Stimulated activated naive CD8-positive, alpha-beta T cell treated with anti-CD3 and anti-CD28 coated beads, Interleukin-15, Interleukin-2, amounts not matched to agents 100 U/mL and 50 U/mL, for 24 hours (primary cell): ENCODE measurements around the gene SLIT3.

Experiments used
- ATAC-seq: fragments of 150-1000 bp; cut with Tn5 transposase; one replicate; pipeline ENCODE4 v1.10.0; 2021
- DNase-seq: peaks from one replicate; pipeline ENCODE4 v3.0.0; 2021

Gene SLIT3

DNA sequence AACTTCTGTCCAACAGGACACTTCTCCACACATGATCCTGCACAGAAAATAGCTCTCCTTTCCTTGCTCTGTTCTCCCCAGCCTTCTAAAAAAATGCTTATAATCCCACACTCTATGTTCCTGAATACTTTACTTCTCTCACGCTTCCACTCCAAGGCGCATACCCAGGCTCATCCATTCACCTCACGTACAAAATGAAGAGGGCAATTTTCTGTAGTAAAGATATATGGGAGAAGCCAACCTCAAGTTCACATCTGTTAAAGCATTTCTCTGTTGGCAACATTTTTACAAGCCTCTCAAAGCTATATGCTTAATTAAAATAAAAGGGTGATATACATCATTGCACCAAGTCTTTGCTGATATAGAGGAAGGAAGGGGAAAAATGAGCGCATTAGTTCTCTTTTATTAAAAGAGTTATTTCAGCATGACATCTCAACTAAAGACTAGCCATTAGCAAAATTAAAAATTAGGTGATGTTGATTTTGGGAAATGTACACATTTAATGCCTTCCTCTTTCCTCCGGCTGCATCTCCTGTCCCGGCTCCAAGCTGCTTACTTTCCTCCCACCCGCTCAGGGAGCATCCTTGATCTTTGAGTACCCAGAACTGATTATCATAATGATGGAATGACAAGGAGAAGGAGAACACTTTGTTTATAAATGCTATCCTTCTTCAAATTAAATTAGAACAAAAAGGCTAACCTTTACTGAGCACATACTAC lies 379.6 kb downstream of the SLIT3 start:
- no peak for ATAC-seq
- DNase-seq, result no peak

DNA sequence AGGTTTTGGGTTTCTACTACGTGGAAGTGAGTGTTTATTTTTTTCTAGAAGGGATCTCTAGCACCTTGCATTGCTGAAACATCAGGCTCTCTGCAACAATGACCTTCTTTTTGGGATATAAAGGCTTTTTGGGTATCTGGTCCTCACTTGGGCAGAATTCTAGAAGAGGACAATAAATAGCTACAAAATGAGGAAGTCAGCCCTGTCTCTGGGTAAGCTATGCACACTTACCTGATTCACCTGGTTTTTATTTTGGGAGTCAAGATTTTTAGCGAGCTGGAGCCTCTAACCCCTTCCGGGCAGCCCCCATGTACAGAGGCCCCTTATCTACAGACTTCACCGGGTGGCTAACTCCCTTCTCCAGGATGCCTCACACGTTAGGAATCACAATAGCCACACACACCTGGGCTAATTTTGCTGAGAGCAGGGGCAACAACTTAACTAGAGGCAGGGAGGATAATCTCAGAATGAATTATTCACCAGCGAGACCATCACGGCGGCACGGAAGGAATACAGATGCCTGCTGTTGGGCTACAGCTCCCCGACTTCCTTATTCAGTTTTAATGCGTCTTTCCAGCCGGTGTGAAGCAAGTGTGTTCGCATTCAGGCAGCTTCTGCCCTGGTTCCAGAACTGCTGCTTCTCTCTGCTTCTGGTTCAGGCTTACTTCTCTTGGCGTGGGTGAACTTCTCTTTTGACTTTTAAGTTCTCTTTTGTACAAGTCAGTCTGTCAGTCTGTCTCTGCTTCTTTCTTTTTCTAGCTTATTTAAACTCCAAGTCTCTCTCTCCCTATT lies 380.7 kb downstream of the SLIT3 start:
- DNase-seq, result no peak
- ATAC-seq, result no peak

GRCh38 chr5:168917947-168918600 lies 382.9 kb downstream of the SLIT3 start:
- DNase-seq (no peak), ATAC-seq (no peak)

- DNase-seq (no peak), ATAC-seq (no peak)
Observed at GRCh38 chr5:168916852-168917251, 384.1 kb downstream of the SLIT3 start.

DNA sequence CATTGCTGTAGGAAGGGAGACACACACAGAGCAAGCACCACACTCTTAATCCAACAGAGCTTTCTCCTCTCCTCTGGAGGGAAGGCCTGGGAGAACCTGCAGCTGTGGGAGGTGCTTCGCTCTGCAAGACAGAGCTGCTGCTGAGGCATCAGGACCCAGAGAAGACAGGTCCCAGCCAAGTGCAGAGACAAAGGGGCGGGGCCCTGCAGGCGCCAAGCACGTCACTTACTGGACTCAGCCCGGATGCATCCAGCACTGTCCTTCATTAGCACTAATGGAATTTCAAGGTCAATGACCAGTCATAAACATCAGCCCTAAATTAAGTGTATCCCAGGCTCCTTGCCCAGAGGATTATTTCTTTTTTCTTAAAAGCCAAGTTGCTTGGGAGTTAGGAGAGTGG lies 384.7 kb downstream of the SLIT3 start:
- no peak for ATAC-seq
- no peak for DNase-seq

DNA sequence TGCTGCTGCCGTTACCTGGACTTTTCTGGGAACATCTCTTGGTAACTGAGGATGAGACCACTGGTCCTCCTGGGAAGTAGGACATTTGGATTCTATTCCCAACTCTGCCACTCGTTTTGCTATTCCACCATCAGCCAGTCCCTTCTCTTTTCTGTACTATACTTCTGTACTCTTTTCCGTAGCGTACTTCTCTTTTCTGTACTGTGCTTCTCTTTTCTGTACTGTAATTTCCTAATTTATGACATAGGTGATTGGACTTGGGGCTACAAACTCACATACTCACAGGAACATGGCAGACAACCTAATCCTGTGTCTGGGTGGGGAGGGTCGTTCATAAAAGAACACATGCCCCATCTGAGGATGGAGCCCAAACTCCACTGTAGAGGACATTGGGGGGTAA lies 386.4 kb downstream of the SLIT3 start:
- ATAC-seq (no peak), DNase-seq (no peak)

DNA sequence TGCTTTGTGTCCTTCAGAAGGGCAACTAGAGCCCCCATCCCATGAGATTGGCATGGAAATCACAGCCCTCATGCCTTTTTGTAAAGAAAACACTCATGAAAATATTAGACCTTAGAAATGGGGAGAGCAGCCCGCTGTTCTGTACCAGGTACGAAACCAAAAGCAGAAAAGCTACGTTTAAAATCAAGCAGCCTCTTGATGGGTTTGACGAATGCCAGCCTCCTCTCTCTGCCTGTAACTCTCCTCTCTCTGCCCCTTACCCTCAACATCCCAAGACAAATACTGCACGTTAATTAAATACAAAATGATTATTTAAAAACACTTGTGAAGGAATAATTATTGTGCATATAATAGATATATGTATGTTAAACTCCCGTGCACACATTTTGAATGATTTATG lies 390.1 kb downstream of the SLIT3 start:
- no peak for ATAC-seq

DNA sequence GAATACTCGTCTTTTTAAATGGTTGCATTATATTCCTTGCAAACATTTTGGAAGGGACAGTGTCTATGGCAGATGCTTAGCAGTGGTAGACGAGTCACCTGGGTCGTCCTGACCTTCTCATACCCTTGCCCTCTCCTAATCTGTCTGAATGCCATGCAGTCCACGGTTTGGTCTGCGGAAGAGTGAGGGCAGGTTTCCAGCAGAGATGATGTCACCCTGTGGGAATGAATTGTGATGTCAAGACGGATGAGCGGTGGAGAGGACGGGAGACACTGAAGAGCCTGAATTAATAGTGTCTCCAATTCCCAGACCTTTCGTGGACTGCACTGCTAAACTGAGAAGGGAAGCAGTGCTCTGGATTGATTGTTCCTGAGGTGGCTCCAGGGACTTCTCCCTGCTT lies 392.7 kb downstream of the SLIT3 start:
- DNase-seq (no peak), ATAC-seq (no peak)

More for the DNA sequence above, 390.1 kb downstream of the SLIT3 start:
- DNase-seq, result no peak

DNA sequence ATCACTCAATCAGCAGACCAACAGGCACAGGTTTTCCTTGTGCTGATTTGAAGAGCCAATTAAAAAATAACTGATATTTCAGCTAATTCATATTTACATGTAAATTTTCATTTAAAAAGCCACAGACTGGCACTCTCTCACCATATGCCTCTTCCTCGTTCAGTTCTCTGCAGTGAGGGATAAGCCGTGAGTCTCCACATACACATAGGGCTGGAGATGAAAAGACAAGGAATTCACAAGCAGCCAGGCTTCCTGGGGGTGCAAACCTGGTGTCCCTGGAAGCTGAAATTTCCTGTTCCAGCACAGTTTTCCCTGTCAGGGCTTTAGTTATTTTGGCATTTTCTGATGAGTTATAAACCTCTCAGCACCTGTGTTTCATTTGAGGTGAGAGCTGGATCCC lies 397.9 kb downstream of the SLIT3 start:
- no peak for ATAC-seq
- DNase-seq, result no peak

- no peak for DNase-seq
- no peak for ATAC-seq
Observed at GRCh38 chr5:168899673-168900072, 401.3 kb downstream of the SLIT3 start.

GRCh38 chr5:168899264-168899663 lies 401.7 kb downstream of the SLIT3 start:
- ATAC-seq (no peak), DNase-seq (no peak)

DNA sequence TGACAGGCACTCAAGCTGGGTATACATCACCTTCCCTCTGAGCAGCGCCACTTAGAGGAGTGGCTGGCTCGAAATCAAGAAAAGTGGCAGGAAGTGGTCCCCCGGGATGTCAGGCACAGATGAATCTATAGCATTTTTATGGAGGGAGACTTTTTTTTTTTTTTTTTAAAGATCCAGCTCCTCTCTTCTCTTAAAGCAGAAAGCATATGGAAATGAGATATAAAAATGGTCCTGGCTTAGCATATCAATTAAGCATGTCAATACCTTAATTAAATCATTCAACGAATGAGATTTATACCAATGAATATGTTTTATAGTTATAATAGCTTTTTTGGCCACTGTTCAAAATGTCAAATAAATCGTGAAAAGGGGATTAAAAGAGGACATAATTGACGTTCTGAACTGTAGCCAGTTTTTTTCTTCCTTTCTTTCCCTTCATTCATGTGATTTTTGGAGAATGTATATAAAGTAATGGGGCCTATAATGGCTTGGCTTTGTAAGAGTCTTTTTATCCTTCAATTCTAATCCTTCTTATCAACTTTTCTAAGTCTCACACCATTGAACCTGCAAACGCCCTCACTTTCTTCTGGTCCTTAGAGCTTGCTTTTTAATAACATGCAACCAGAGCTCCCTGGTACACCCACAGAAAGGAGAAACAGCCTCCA lies 402.6 kb downstream of the SLIT3 start:
- DNase-seq (no peak), ATAC-seq (no peak)

DNA sequence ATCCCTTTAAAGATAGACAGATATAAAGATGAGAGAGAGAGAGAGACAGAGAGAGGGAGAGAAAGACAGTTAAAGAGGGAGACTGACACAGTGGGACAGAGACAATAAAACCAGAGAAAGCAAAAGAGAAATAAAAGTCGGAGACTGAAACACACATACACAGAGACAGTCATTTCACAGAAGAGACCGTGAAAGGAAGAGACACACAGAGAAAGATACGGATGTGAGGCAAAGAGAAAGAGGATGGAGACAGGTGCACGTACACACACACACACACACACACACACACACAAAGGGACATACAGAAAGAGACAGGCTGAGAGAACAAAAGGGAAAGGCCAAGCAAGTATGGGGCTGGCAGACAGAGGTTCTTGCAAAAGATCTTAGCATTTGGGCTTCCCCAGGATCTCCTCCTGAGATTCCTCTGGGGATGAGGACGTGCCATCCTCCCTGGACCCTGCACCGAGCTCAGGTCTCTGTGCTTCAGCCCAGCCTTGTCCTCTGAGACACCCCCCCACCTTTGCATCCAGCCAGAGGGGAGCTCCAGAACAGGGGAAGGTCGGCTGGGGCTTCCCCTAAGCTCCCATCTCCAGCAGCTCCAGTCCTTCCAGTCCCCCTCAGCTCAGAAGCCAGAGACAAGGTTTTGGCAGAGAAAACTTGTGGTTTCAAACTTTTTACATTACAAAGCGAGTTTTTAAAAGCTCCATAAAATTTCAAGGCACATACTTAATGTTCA lies 403.4 kb downstream of the SLIT3 start:
- ATAC-seq (no peak), DNase-seq (no peak)

- no peak for DNase-seq
Observed at GRCh38 chr5:168895295-168896071, 405.5 kb downstream of the SLIT3 start.

GRCh38 chr5:168893283-168893682 lies 407.7 kb downstream of the SLIT3 start:
- ATAC-seq, result no peak
- no peak for DNase-seq

More at GRCh38 chr5:168895295-168896071, 405.5 kb downstream of the SLIT3 start:
- no peak for ATAC-seq

- DNase-seq (no peak), ATAC-seq (no peak)
Observed at GRCh38 chr5:168892618-168893186, 408.2 kb downstream of the SLIT3 start.

GRCh38 chr5:168890816-168891812 lies 409.8 kb downstream of the SLIT3 start:
- ATAC-seq, result no peak

DNA sequence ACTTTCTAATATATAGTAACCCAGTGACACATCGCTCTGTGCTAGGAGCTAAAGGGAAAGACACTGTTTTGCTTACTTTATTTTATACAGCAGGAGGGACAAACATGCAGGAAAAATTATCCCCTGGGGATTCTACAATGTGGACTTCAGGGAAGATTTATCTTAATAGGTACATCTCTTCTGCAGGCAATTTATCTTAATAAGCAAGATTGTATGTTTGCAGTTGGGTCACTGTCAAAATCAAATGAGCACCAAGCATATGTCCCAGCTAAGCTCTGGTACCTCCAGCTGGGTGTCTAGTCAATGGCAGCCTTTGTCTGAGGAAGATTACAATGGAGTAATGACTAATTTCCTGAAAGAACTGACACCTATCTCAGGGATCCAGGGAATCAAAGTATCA lies 411.9 kb downstream of the SLIT3 start:
- ATAC-seq, result no peak
- no peak for DNase-seq

More at GRCh38 chr5:168890816-168891812, 409.8 kb downstream of the SLIT3 start:
- no peak for DNase-seq

GRCh38 chr5:168887931-168888330 lies 413.0 kb downstream of the SLIT3 start:
- DNase-seq (no peak), ATAC-seq (no peak)
